AG04449 (cell line): ENCODE measurements around the gene TEAD3.

Source experiments
- CTCF ChIA-PET: fragments of 350-600 bp; formaldehyde crosslinking; extraction: SDS; loops from one replicate; lab custom pipeline; 2021; ENCODE audit warnings: antibody characterized with exemption; lab: Yijun Ruan, JAX
- POLR2A ChIA-PET: fragments of 400-600, 350-600 bp; formaldehyde crosslinking; extraction: SDS; loops from one replicate; lab custom pipeline; 2020; ENCODE audit warnings: antibody characterized with exemption, inconsistent platforms; lab: Yijun Ruan, JAX
- DNase-seq: peaks from one replicate; pipeline ENCODE4 v3.0.0-alpha.2; 2010; ENCODE audit warnings: low read depth, low spot score
- H3K4me3 ChIP-seq: 2 replicates; pipeline ENCODE4 v1.5.1; 2011; ENCODE audit warnings: low read depth, mild to moderate bottlenecking, control low read depth, low read length
- TF ChIP-seq, protein P1 (sequence below): IDR thresholded peaks from one replicate; pipeline ENCODE4 v1.5.1; 2011; ENCODE audit warnings: mild to moderate bottlenecking, moderate library complexity, low read length, control low read depth, inconsistent platforms; ENCODE audit not compliant: insufficient read depth; ENCODE audit errors: missing control alignments

Gene TEAD3

GRCh38 chr6:35495258-35496035, 1.4 kb downstream of the TEAD3 start:
- H3K4me3 ChIP-seq = peak overlapping the region; percentile 77
- POLR2A ChIA-PET = interaction anchor here (0.8 to 3.9 kb wide), 3 partner anchors 23 to 24 kb away, joined by 3 to 22 read pairs (median 6); no protein-coding TSS in a partner anchor
- CTCF ChIA-PET = interaction anchor here (1.7 kb wide), 1 partner anchor 28 kb away, joined by 4 read pairs; no protein-coding TSS in a partner anchor
- TF ChIP-seq, protein P1, sequence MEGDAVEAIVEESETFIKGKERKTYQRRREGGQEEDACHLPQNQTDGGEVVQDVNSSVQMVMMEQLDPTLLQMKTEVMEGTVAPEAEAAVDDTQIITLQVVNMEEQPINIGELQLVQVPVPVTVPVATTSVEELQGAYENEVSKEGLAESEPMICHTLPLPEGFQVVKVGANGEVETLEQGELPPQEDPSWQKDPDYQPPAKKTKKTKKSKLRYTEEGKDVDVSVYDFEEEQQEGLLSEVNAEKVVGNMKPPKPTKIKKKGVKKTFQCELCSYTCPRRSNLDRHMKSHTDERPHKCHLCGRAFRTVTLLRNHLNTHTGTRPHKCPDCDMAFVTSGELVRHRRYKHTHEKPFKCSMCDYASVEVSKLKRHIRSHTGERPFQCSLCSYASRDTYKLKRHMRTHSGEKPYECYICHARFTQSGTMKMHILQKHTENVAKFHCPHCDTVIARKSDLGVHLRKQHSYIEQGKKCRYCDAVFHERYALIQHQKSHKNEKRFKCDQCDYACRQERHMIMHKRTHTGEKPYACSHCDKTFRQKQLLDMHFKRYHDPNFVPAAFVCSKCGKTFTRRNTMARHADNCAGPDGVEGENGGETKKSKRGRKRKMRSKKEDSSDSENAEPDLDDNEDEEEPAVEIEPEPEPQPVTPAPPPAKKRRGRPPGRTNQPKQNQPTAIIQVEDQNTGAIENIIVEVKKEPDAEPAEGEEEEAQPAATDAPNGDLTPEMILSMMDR = no peak
- DNase-seq = no peak

- CTCF ChIA-PET = no interaction called here
- H3K4me3 ChIP-seq = peak overlapping the region; percentile 77
- POLR2A ChIA-PET = interaction anchor here (0.6 to 1.5 kb wide), 2 partner anchors 20 to 21 kb away, joined by 3 read pairs; no protein-coding TSS in a partner anchor
- DNase-seq = no peak
- TF ChIP-seq, protein P1 = no peak
Measured at GRCh38 chr6:35494161-35494563, 2.7 kb downstream of the TEAD3 start.

DNA sequence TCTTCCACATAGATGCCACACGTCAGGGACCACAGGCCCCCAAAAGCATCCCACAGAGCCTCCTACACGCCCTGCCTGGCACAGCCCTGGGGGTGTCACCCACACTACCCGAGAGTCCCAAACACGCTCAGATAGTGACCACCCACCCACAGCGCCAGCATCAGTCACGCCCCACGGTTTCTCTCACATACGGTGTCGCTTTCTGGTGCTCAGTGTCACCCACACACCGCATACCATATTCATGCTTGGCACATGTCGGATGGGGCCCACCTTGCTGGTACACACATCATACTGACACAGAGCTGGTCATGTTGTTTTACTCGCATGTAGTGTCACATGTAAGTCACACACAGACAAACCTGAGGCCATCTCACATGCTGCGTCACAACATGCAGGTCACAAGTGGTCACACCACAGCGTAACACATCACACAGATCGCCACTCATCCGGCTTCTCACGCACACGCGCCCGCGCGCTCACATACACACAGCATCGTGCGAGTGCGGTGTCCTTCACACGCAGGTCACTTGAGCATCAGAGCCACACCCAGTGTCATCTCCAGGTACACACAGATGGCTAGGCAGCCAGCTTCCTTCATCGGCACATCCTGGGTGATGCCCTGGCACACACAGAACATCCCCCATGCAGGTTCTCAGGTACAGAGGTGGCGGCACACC, 3.4 kb downstream of the TEAD3 start:
- no peak for DNase-seq
- POLR2A ChIA-PET = no interaction called here
- peak overlapping the region; percentile 77 for H3K4me3 ChIP-seq
- CTCF ChIA-PET = no interaction called here
- TF ChIP-seq, protein P1 = no peak

GRCh38 chr6:35492974-35493284, 4.0 kb downstream of the TEAD3 start:
- DNase-seq = no peak
- POLR2A ChIA-PET = no interaction called here
- CTCF ChIA-PET = interaction anchor here (1.2 kb wide), 1 partner anchor 244 kb away, joined by 3 read pairs; the partner anchor contains the start of gene ARMC12
- no peak overlapping the region for H3K4me3 ChIP-seq
- TF ChIP-seq, protein P1 = no peak

- H3K4me3 ChIP-seq = peak overlapping the region; percentile 8
- TF ChIP-seq, protein P1 = no peak
- ChIA-PET CTCF (interaction anchor here (1.2 kb wide), 1 partner anchor 244 kb away, joined by 3 read pairs; the partner anchor contains the start of gene ARMC12), POLR2A (interaction anchor here (0.6 to 1.2 kb wide), 3 partner anchors 19 to 77 kb away, joined by 3 to 4 read pairs (median 3); no protein-coding TSS in a partner anchor)
- DNase-seq = no peak
Measured at GRCh38 chr6:35492258-35492973, 4.5 kb downstream of the TEAD3 start.
